Muscle layer of colon (tissue), 2 donors: ENCODE results near the gene NFATC1.

ENCODE experiments used
- H3K27ac ChIP-seq: one replicate; pipeline ENCODE4 v1.7.0; 2013; ENCODE audit warnings: low read depth, mild to moderate bottlenecking, low read length, moderate library complexity
- H3K27me3 ChIP-seq, 2 donors: one replicate each; pipeline ENCODE4 v1.7.0; 2013; ENCODE audit warnings: low read length in 2 of 2, mild to moderate bottlenecking in 2 of 2; ENCODE audit not compliant: insufficient read depth in 2 of 2, control insufficient read depth in 1 of 2
- H3K36me3 ChIP-seq: one replicate; pipeline ENCODE4 v1.7.0; 2013; ENCODE audit warnings: mild to moderate bottlenecking, low read length; ENCODE audit not compliant: insufficient read depth
- H3K4me1 ChIP-seq: one replicate; pipeline ENCODE4 v1.7.0; 2013; ENCODE audit warnings: mild to moderate bottlenecking, low read length; ENCODE audit not compliant: insufficient read depth
- H3K4me3 ChIP-seq, 2 donors: one replicate each; pipeline ENCODE4 v1.7.0; 2013; ENCODE audit warnings: low read length in 2 of 2, low read depth in 1 of 2, mild to moderate bottlenecking in 1 of 2, moderate library complexity in 1 of 2
- H3K9ac ChIP-seq: one replicate; pipeline ENCODE4 v1.7.0; 2013; ENCODE audit warnings: low read length
- H3K9me3 ChIP-seq: one replicate; pipeline ENCODE4 v1.7.0; 2013; ENCODE audit warnings: mild to moderate bottlenecking, low read length
- donor health status: abdominal sarcoma.
- donor health status: Adenocarcinoma of cecum.

Gene NFATC1

GRCh38 chr18:79530821-79531220 lies 135.1 kb downstream of the NFATC1 start:
- Histone ChIP-seq H3K4me3 (no peak overlapping the region), H3K36me3 (peaks cover 19% of the 10 kb centered on the region), H3K4me1 (peaks cover 8% of the 10 kb centered on the region), H3K27me3 (peaks cover 0 to 13% of the 10 kb centered on the region in 2 donors), H3K9ac (no peak overlapping the region), H3K9me3 (no peaks in the 10 kb centered on the region), H3K27ac (no peak overlapping the region)

GRCh38 chr18:79531386-79531785 lies 135.7 kb downstream of the NFATC1 start:
- no peak overlapping the region for H3K4me3 ChIP-seq
- H3K36me3 ChIP-seq = peaks cover 19% of the 10 kb centered on the region
- H3K9ac ChIP-seq = no peak overlapping the region
- no peak overlapping the region for H3K27ac ChIP-seq
- no peaks in the 10 kb centered on the region for H3K9me3 ChIP-seq
- peaks cover 3% of the 10 kb centered on the region for H3K4me1 ChIP-seq
- H3K27me3 ChIP-seq = peaks cover 0 to 13% of the 10 kb centered on the region in 2 donors

GRCh38 chr18:79531926-79532312 lies 136.2 kb downstream of the NFATC1 start:
- Histone ChIP-seq H3K4me3 (no peak overlapping the region), H3K4me1 (no peaks in the 10 kb centered on the region), H3K9me3 (no peaks in the 10 kb centered on the region), H3K27me3 (peaks cover 0 to 13% of the 10 kb centered on the region in 2 donors), H3K9ac (no peak overlapping the region), H3K27ac (no peak overlapping the region), H3K36me3 (peaks cover 19% of the 10 kb centered on the region)

- Histone ChIP-seq H3K9ac (no peak overlapping the region), H3K4me1 (no peaks in the 10 kb centered on the region), H3K36me3 (peaks cover 18% of the 10 kb centered on the region), H3K27me3 (peaks cover 0 to 13% of the 10 kb centered on the region in 2 donors), H3K27ac (no peak overlapping the region), H3K4me3 (no peak overlapping the region), H3K9me3 (no peaks in the 10 kb centered on the region)
Observed at GRCh38 chr18:79532313-79533007, 136.7 kb downstream of the NFATC1 start.

- Histone ChIP-seq H3K9ac (no peak overlapping the region), H3K4me3 (no peak overlapping the region), H3K4me1 (no peaks in the 10 kb centered on the region), H3K27ac (no peak overlapping the region), H3K36me3 (peaks cover 11% of the 10 kb centered on the region), H3K9me3 (no peaks in the 10 kb centered on the region), H3K27me3 (peaks cover 0 to 13% of the 10 kb centered on the region in 2 donors)
Observed at GRCh38 chr18:79533146-79533545, 137.4 kb downstream of the NFATC1 start.

- peaks cover 0 to 13% of the 10 kb centered on the region in 2 donors for H3K27me3 ChIP-seq
- H3K9ac ChIP-seq = no peak overlapping the region
- no peaks in the 10 kb centered on the region for H3K9me3 ChIP-seq
- H3K4me1 ChIP-seq = no peaks in the 10 kb centered on the region
- no peak overlapping the region for H3K4me3 ChIP-seq
- H3K36me3 ChIP-seq = peaks cover 9% of the 10 kb centered on the region
- H3K27ac ChIP-seq = no peak overlapping the region
Observed at GRCh38 chr18:79533591-79533990, 137.9 kb downstream of the NFATC1 start.

GRCh38 chr18:79534356-79534755 lies 138.6 kb downstream of the NFATC1 start:
- Histone ChIP-seq H3K36me3 (peaks cover 6% of the 10 kb centered on the region), H3K9ac (no peak overlapping the region), H3K27me3 (peaks cover 0 to 13% of the 10 kb centered on the region in 2 donors), H3K4me3 (no peak overlapping the region), H3K4me1 (no peaks in the 10 kb centered on the region), H3K27ac (no peak overlapping the region), H3K9me3 (no peaks in the 10 kb centered on the region)

GRCh38 chr18:79537758-79538157 lies 142.0 kb downstream of the NFATC1 start:
- H3K36me3 ChIP-seq = no peaks in the 10 kb centered on the region
- no peak overlapping the region for H3K27ac ChIP-seq
- H3K9me3 ChIP-seq = no peaks in the 10 kb centered on the region
- H3K4me1 ChIP-seq = no peaks in the 10 kb centered on the region
- peaks cover 0 to 3% of the 10 kb centered on the region in 2 donors for H3K27me3 ChIP-seq
- H3K4me3 ChIP-seq = no peak overlapping the region
- H3K9ac ChIP-seq = no peak overlapping the region

- H3K36me3 ChIP-seq = no peaks in the 10 kb centered on the region
- H3K9me3 ChIP-seq = no peaks in the 10 kb centered on the region
- H3K9ac ChIP-seq = no peak overlapping the region
- no peak overlapping the region for H3K27ac ChIP-seq
- no peaks in the 10 kb centered on the region for H3K4me1 ChIP-seq
- H3K27me3 ChIP-seq = no peaks in the 10 kb centered on the region
- no peak overlapping the region for H3K4me3 ChIP-seq
Observed at GRCh38 chr18:79538635-79539034, 142.9 kb downstream of the NFATC1 start.

- no peaks in the 10 kb centered on the region for H3K36me3 ChIP-seq
- no peak overlapping the region for H3K9ac ChIP-seq
Observed at GRCh38 chr18:79540161-79540903, 144.6 kb downstream of the NFATC1 start.

GRCh38 chr18:79540904-79541282 lies 145.2 kb downstream of the NFATC1 start:
- Histone ChIP-seq H3K9me3 (no peaks in the 10 kb centered on the region), H3K9ac (no peak overlapping the region), H3K36me3 (no peaks in the 10 kb centered on the region), H3K4me1 (no peaks in the 10 kb centered on the region), H3K4me3 (no peak overlapping the region), H3K27ac (no peak overlapping the region), H3K27me3 (no peaks in the 10 kb centered on the region)

More at GRCh38 chr18:79540161-79540903, 144.6 kb downstream of the NFATC1 start:
- Histone ChIP-seq H3K27me3 (no peaks in the 10 kb centered on the region), H3K27ac (no peak overlapping the region), H3K4me3 (no peak overlapping the region), H3K9me3 (no peaks in the 10 kb centered on the region), H3K4me1 (no peaks in the 10 kb centered on the region)
